Measurements from ENCODE around the gene CCDC148. TPM values are rescaled to one million over a fixed set of nuclear protein-coding genes. Genes with fewer than 3 reads are reported as not detected.

The CCDC148 gene
- total RNA-seq, 1 experiment from 2014 or later, result 0.46 TPM

GRCh38 chr2:158174495-158174894, 282.1 kb downstream of the CCDC148 start:
- DNase-seq (ENCODE audit: low read depth), result no peak

DNA sequence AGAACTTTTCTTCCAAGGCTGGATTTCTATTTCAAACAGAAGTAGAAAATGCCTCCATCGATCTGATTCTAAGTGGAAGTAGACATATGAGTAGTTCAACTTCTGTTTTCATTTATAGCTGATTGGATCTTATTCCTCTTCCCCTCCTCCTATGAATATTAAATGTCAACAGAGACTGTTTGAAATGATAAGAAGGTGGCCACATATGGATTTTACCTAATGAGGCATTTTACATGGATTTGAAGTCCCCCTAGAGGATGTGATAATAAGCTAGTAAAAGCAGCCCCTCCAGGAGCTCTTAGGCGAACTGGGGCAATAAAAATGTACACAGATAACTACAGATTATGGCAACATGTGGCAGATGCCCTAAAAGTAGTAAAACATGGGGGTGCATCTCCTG, 283.8 kb downstream of the CCDC148 start:
- no peak for DNase-seq (ENCODE audit: low read depth)

DNA sequence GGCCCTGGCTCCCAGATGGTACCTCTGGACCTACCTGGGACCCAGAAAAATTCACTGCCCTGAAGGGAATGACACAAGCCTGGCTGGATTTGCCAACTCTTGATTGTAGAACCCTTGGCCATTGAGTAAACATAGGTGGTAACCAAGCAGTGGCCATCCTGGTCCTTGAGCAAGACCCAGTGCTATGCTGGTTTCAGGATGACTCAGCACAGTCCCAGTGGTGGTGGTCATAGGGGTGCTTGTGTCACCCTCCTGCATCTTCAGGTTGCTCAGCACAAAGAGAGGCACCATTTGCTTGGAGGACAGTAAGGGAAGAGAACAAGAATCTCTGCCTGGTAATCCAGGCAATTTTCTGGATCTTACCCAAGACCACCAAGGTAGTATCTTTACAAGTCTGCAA, 302.0 kb downstream of the CCDC148 start:
- no peak for DNase-seq (ENCODE audit: low read depth)

GRCh38 chr2:158153270-158154015, 303.1 kb downstream of the CCDC148 start:
- DNase-seq (ENCODE audit: low read depth), result no peak

- no peak for DNase-seq (ENCODE audit: low read depth)
Measured at GRCh38 chr2:158144914-158145625, 311.5 kb downstream of the CCDC148 start.

- no peak for DNase-seq (ENCODE audit: low read depth)
Measured at GRCh38 chr2:158143703-158144360, 312.7 kb downstream of the CCDC148 start.

DNA sequence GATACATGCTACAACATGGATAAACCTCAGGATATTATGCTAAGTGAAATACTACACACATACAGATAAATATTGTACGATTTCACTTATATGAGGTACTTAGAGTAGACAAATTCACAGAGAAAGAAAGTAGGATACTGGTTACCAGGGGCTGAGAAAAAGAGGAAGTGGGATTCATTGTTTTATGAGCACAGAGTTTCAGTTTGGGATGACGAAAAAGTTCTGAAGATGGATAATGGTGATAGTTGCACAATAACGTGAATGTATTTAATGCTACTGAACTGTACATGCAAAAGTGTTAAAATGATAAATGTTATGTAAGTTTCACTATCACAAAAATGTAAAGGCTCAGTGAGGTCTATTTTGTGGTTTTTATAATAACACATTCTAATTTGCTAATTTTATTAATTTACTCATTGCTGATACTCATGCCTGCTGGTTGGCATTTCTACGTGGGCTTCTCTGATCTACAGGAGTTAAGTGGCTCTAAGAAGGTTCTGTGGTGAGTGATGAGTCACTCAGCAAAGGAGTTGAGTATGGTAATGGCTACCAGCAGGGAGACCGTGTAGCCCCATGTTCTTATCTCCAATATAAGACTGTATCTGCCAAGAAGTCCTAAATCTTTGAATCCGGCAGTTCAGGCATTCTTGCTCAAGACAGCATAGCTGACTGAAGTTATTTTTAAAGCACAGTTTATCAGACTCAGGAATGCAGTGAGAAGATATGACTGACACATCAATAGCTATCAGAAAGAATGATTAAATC, 313.8 kb downstream of the CCDC148 start:
- peak; percentile 43 for DNase-seq (ENCODE audit: low read depth)

GRCh38 chr2:158142165-158142564, 314.4 kb downstream of the CCDC148 start:
- DNase-seq (ENCODE audit: low read depth), result no peak

- DNase-seq (ENCODE audit: low read depth), result no peak
Measured at GRCh38 chr2:158140201-158140600, 316.4 kb downstream of the CCDC148 start.

- no peak for DNase-seq (ENCODE audit: low read depth)
Measured at GRCh38 chr2:158138255-158138654, 318.3 kb downstream of the CCDC148 start.

DNA sequence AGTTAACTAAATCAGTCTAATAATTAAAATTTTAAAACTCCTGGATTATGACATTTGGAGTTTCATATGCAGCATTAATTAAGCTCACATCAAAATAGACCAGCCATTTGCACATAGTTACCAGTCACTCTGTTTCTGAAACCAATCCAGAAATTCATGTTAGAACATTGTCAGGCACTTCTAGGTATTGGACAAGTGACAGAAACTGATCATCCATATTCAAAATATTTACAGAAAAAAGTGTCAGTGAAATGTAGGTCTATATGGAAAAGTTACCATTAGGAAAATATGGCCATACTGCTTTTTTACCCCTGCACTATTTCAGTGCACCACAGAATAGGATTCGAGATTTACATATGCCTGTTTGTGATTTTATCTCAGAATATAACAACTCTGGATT, 321.5 kb downstream of the CCDC148 start:
- DNase-seq (ENCODE audit: low read depth), result no peak

DNA sequence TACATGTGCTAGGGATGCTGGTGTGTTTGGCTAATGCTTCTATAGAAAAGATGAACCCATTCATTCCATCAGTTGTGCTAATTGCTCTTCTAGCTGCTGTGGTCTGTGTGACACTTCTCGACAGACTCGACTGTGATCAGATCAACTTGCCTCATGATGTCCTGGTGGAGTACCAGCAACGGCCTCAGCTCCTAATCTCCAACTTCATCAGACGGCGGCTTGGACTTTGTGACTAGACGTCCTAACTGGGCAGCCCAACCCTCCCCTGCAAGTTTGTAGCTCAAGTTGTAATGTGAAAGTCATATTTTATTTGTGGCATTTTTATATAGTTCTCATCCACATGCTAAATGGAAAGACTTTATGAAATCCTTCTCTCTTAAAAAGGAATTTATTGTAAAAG, 321.9 kb downstream of the CCDC148 start:
- no peak for DNase-seq (ENCODE audit: low read depth)

- no peak for DNase-seq (ENCODE audit: low read depth)
Measured at GRCh38 chr2:158134055-158134454, 322.5 kb downstream of the CCDC148 start.

DNA sequence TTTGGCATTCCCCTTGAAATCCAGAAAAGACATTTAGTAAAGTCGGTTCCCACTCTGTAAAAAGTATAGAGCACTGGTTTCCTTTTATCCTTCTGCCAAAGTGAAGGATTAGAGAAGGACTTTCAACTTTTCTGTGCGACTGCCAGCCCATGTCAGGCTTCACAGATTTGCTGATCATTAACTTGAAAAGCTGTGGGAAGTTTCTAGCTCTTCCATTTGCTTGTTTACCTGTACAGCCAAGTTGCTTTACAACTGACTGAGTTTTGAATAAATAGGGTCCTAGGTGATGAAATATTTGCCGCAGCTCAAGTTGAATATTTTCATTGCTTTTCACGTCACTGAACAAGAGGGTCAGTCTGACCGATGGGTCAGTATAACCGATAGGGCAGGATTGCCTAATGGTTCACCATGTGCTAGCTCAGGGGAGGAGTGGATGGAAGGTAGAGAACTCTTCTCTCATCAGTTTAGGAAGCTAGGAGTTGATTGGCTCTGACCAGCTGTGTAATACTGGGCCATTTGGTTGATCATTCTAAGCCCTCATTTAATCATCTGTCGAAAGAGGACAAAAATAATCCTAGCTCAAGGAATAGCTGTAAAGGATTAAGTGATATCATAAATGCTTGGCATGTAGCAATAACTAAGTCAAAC, 324.5 kb downstream of the CCDC148 start:
- no peak for DNase-seq (ENCODE audit: low read depth)

DNA sequence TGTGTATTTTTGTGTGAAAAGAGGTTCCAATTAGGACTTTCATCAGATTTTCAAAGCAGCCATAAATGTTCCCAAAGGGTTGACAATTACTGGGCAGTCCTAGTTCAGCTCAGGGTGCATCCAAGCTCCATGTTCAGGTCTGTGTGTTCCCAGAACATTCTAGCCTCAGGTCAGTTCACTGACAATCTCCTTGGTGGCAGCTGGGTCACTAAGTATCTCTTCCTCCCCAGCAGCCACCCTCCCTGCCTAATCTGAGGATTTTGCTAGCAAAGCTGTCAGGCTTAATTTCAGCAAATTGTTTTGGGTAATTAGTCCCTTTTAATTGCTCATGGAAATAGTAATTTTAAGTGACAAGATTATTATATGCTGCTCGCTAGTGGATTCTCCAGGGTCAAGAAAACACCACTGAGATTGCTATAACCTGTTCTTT, 325.1 kb downstream of the CCDC148 start:
- DNase-seq (ENCODE audit: low read depth), result no peak

GRCh38 chr2:158130832-158131473, 325.6 kb downstream of the CCDC148 start:
- DNase-seq (ENCODE audit: low read depth), result no peak

DNA sequence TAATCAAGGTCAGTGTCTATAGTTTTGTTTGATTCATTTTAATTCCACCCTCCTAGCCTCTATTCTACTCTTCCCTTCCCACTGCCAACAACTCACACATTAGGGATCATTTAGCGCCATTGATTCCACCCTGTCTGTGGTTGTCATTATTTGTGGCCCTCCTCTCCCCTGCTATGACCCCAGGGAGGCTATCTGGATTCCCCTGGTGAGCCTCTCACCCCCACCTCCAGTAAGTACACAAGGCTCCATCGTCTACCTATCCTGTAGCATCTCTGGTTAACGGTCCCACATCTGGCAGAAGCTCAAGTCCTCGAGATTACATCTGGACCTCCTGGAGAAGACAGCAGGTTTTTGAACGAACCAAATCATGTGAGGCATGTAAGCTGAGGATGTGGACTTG, 327.5 kb downstream of the CCDC148 start:
- no peak for DNase-seq (ENCODE audit: low read depth)

GRCh38 chr2:158128168-158128973, 328.2 kb downstream of the CCDC148 start:
- DNase-seq (ENCODE audit: low read depth), result no peak

DNA sequence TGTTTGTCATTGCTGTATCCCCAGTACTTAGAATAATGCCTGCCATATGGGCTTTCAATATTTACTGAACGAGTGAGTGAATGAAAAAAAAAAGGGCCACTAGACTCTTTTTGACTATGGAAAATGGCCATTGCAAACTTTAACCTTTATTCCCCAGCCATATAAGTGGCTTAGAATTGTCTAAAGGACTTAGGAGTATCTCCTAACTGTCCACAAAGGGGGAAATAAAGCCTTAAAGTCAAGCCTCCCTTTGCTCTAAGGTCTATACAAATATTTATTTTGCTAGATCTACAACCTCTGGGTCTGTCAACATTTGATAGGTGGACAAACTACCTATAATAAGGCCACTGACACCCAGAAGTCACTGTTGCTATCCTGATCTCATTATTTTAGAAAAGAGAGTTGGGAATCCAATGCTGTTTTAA, 329.2 kb downstream of the CCDC148 start:
- no peak for DNase-seq (ENCODE audit: low read depth)
